ENCODE data around the gene CYP2A13.
"Not testable (repeated sequence)": the region's sequence is repeated elsewhere in the genome, so short reads cannot be mapped to it uniquely, and the experiment has no call there.

Gene CYP2A13

GRCh38 chr19:41120929-41121911 is 33.0 kb downstream of the CYP2A13 start:
- peak; percentile 51 for DNase-seq (ENCODE audit: low read depth, low spot score)

GRCh38 chr19:41122846-41123245 is 34.6 kb downstream of the CYP2A13 start:
- not testable (repeated sequence) for DNase-seq (ENCODE audit: low read depth, low spot score)

GRCh38 chr19:41123716-41124294 is 35.6 kb downstream of the CYP2A13 start:
- DNase-seq (ENCODE audit: low read depth, low spot score) = no peak

GRCh38 chr19:41126765-41127203 is 38.5 kb downstream of the CYP2A13 start:
- not testable (repeated sequence) for DNase-seq (ENCODE audit: low read depth, low spot score)

GRCh38 chr19:41127362-41127761 is 39.1 kb downstream of the CYP2A13 start:
- DNase-seq (ENCODE audit: low read depth, low spot score) = not testable (repeated sequence)

- DNase-seq (ENCODE audit: low read depth, low spot score) = peak; percentile 47
These were observed 39.6 kb downstream of the CYP2A13 start for GRCh38 chr19:41127801-41128300.

- DNase-seq (ENCODE audit: low read depth, low spot score) = no peak
These were observed 40.4 kb downstream of the CYP2A13 start for GRCh38 chr19:41128692-41129091.

- DNase-seq (ENCODE audit: low read depth, low spot score) = no peak
These were observed 42.9 kb downstream of the CYP2A13 start for GRCh38 chr19:41131186-41131585.

- DNase-seq (ENCODE audit: low read depth, low spot score) = no peak
These were observed 45.0 kb downstream of the CYP2A13 start for GRCh38 chr19:41133260-41133659.

GRCh38 chr19:41134616-41135015 is 46.4 kb downstream of the CYP2A13 start:
- no peak for DNase-seq (ENCODE audit: low read depth, low spot score)

- not testable (repeated sequence) for DNase-seq (ENCODE audit: low read depth, low spot score)
These were observed 47.4 kb downstream of the CYP2A13 start for GRCh38 chr19:41135390-41136384.

- DNase-seq (ENCODE audit: low read depth, low spot score) = no peak
These were observed 48.6 kb downstream of the CYP2A13 start for GRCh38 chr19:41136636-41137455.

- peak; percentile 80 for DNase-seq (ENCODE audit: low read depth, low spot score)
These were observed 56.2 kb downstream of the CYP2A13 start for GRCh38 chr19:41144403-41144802.

Measured in activated CD4-positive, CD25-positive, alpha-beta regulatory T cell treated with anti-CD3 and anti-CD28 coated beads, Interleukin-2, amount 50 U/mL, for 16 hours (primary cell).